Loucy (cell line): ENCODE data around the gene ASPSCR1.

ENCODE experiments used
- H2AFZ ChIP-seq: fragments of 200-600 bp; sonication (generic); 2 replicates; pipeline ENCODE4 v1.6.0; 2016; ENCODE audit warnings: antibody characterized with exemption, mild to moderate bottlenecking, low read length, moderate library complexity
- H3F3A ChIP-seq: fragments of 200-600 bp; 2 replicates; pipeline ENCODE4 v1.6.0; 2016; ENCODE audit warnings: antibody characterized with exemption, low read depth, mild to moderate bottlenecking
- H3K27me3 ChIP-seq: fragments of 200-600 bp; sonication (generic); 2 replicates; pipeline ENCODE4 v1.6.1; 2014; ENCODE audit warnings: low read length, mild to moderate bottlenecking; ENCODE audit not compliant: insufficient read depth, poor library complexity, severe bottlenecking
- H3K36me3 ChIP-seq: fragments of 200-600 bp; sonication (generic); 2 replicates; pipeline ENCODE4 v1.6.1; 2016; ENCODE audit warnings: low read length; ENCODE audit not compliant: insufficient read depth
- H3K4me1 ChIP-seq: fragments of 200-600 bp; sonication (generic); 2 replicates; pipeline ENCODE4 v1.5.1; 2014; ENCODE audit warnings: low read length, mild to moderate bottlenecking; ENCODE audit not compliant: insufficient read depth, poor library complexity, severe bottlenecking
- H3K4me2 ChIP-seq: fragments of 200-600 bp; sonication (generic); 2 replicates; pipeline ENCODE4 v1.6.0; 2014; ENCODE audit warnings: antibody characterized with exemption, low read length, low read depth, mild to moderate bottlenecking; ENCODE audit not compliant: poor library complexity, severe bottlenecking
- H3K4me3 ChIP-seq: fragments of 200-600 bp; sonication (generic); 2 replicates; pipeline ENCODE4 v1.5.1; 2014; ENCODE audit warnings: low read length, mild to moderate bottlenecking, mixed read lengths; ENCODE audit not compliant: poor library complexity, severe bottlenecking
- H3K79me2 ChIP-seq: fragments of 200-600 bp; sonication (generic); 2 replicates; pipeline ENCODE4 v1.6.1; 2014; ENCODE audit warnings: low read length; ENCODE audit not compliant: insufficient read depth
- H3K9ac ChIP-seq: fragments of 200-600 bp; sonication (generic); 2 replicates; pipeline ENCODE4 v1.6.0; 2014; ENCODE audit warnings: mild to moderate bottlenecking, low read depth, low read length, moderate library complexity; ENCODE audit not compliant: poor library complexity, severe bottlenecking
- H3K9me2 ChIP-seq: fragments of 200-600 bp; sonication (generic); replicated peaks from 2 replicates; pipeline ENCODE4 v1.6.1; 2016; ENCODE audit warnings: low read depth, low read length, mixed read lengths
- H3K9me3 ChIP-seq: fragments of 200-600 bp; sonication (generic); 2 replicates; pipeline ENCODE4 v1.6.1; 2014; ENCODE audit warnings: mild to moderate bottlenecking, antibody characterized with exemption, low read length, low read depth; ENCODE audit not compliant: insufficient read depth
- H4K20me1 ChIP-seq: fragments of 200-600 bp; sonication (generic); 2 replicates; pipeline ENCODE4 v1.6.0; 2014; ENCODE audit warnings: antibody characterized with exemption, low read length, mild to moderate bottlenecking; ENCODE audit not compliant: insufficient read depth, poor library complexity, severe bottlenecking
- EZH2phosphoT487 ChIP-seq: fragments of 200-600 bp; IDR thresholded peaks from 2 replicates; pipeline ENCODE4 v1.6.1; 2018; ENCODE audit warnings: antibody characterized with exemption, mild to moderate bottlenecking, moderate library complexity, borderline replicate concordance
- TF ChIP-seq, protein P1 (sequence below): fragments of 200-600 bp; sonication (generic); conservative IDR thresholded peaks from 2 replicates; pipeline ENCODE4 v1.5.1; 2014; ENCODE audit warnings: mild to moderate bottlenecking, antibody characterized with exemption, low read length

Gene ASPSCR1

GRCh38 chr17:82041144-82041814, 63.9 kb downstream of the ASPSCR1 start:
- Histone ChIP-seq H2AFZ (no peak overlapping the region), H4K20me1 (peaks cover 7% of the 10 kb centered on the region), H3K4me3 (no peak overlapping the region), H3F3A (no peaks in the 10 kb centered on the region), H3K4me1 (peaks cover 8% of the 10 kb centered on the region), H3K9me2 (no peaks in the 10 kb centered on the region), H3K79me2 (peaks cover 7% of the 10 kb centered on the region; the same call in 1 of the 2 replicates), H3K9ac (no peak overlapping the region), H3K4me2 (no peak overlapping the region), H3K9me3 (no peaks in the 10 kb centered on the region), H3K27me3 (no peaks in the 10 kb centered on the region), H3K36me3 (no peaks in the 10 kb centered on the region)
- TF ChIP-seq EZH2phosphoT487, result no peak
- TF ChIP-seq, protein P1, sequence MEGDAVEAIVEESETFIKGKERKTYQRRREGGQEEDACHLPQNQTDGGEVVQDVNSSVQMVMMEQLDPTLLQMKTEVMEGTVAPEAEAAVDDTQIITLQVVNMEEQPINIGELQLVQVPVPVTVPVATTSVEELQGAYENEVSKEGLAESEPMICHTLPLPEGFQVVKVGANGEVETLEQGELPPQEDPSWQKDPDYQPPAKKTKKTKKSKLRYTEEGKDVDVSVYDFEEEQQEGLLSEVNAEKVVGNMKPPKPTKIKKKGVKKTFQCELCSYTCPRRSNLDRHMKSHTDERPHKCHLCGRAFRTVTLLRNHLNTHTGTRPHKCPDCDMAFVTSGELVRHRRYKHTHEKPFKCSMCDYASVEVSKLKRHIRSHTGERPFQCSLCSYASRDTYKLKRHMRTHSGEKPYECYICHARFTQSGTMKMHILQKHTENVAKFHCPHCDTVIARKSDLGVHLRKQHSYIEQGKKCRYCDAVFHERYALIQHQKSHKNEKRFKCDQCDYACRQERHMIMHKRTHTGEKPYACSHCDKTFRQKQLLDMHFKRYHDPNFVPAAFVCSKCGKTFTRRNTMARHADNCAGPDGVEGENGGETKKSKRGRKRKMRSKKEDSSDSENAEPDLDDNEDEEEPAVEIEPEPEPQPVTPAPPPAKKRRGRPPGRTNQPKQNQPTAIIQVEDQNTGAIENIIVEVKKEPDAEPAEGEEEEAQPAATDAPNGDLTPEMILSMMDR, result no peak

DNA sequence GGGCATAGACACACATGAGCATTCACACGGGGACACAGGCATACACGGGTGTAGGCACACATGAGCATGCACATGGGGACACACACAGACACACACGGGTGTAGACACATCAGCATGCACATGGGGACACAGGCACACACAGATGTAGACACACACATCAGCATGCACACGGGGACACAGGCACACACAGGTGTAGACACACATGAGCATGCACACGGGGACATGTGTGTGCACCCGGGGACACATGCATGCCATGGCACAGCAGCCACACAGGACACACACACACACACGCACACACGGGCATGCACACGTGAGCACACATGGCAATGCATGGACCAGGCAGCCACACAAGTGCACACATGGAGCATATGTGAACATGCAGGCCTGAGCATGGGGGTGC, 65.2 kb downstream of the ASPSCR1 start:
- H3K4me3 ChIP-seq, result no peak overlapping the region
- no peak overlapping the region for H3K4me2 ChIP-seq
- no peaks in the 10 kb centered on the region for H3K36me3 ChIP-seq
- no peak overlapping the region for H3K9ac ChIP-seq
- H2AFZ ChIP-seq, result no peak overlapping the region
- no peaks in the 10 kb centered on the region for H4K20me1 ChIP-seq
- H3K79me2 ChIP-seq, result no peaks in the 10 kb centered on the region
- no peaks in the 10 kb centered on the region for H3F3A ChIP-seq
- peaks cover 4% of the 10 kb centered on the region for H3K4me1 ChIP-seq
- no peaks in the 10 kb centered on the region for H3K9me2 ChIP-seq
- TF ChIP-seq, protein P1, result no peak
- TF ChIP-seq EZH2phosphoT487, result no peak
- H3K27me3 ChIP-seq, result no peaks in the 10 kb centered on the region
- no peaks in the 10 kb centered on the region for H3K9me3 ChIP-seq

DNA sequence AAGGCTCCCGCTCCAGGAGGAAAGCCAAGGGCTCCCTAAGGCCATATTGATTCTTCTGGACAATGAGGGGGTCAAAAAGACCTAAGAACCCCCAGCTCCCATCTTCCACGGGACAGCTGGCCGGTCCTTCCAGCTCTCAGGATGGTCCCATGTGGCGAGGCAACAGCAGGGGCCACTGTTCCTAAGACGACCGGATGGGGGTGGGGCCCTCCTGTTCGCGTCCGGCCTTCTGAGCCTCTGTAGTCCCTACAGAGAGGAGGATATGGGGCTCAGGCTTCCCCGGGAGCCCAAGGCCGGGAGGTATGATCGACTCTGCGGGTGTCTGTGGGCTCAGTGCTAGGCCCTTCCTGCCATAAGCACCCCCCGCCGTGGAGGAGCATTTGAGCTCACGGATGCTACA, 66.1 kb downstream of the ASPSCR1 start:
- Histone ChIP-seq H2AFZ (no peak overlapping the region), H3K9me2 (no peaks in the 10 kb centered on the region), H4K20me1 (no peaks in the 10 kb centered on the region), H3K9ac (no peak overlapping the region), H3K27me3 (no peaks in the 10 kb centered on the region), H3K4me1 (no peaks in the 10 kb centered on the region), H3K9me3 (no peaks in the 10 kb centered on the region), H3K4me2 (no peak overlapping the region), H3K79me2 (no peaks in the 10 kb centered on the region), H3K4me3 (no peak overlapping the region), H3F3A (no peaks in the 10 kb centered on the region), H3K36me3 (no peaks in the 10 kb centered on the region)
- TF ChIP-seq EZH2phosphoT487, result no peak
- TF ChIP-seq, protein P1, result no peak
